ENCODE results near the gene TRMT2A. TPM values are rescaled to one million over a fixed set of nuclear protein-coding genes. Genes with fewer than 3 reads are reported as not detected.

Gene TRMT2A
- total RNA-seq, 6 donors from 2014 or later = 30.3 to 146 (median 61.9) TPM

GRCh38 chr22:20152464-20152890 lies 35.5 kb upstream of the TRMT2A start:
- peaks cover 0 to 9% (median 5%) of the 10 kb centered on the region in 4 donors for H3K4me1 ChIP-seq
- no peaks in the 10 kb centered on the region for H3K9me3 ChIP-seq
- H3K36me3 ChIP-seq = no peaks in the 10 kb centered on the region
- peak in 1 of 2 donors; percentile 69 for DNase-seq
- H3K4me3 ChIP-seq = no peak overlapping the region
- WGBS, 2 donors = 80 to 86% methylated on average over 1 to 12 of the region's 14 CpGs
- TF ChIP-seq EP300 (IDR thresholded peaks at IDR 0.05) = no peak
- TF ChIP-seq POLR2A (IDR thresholded peaks at IDR 0.05) = no peak
- TF ChIP-seq CTCF (IDR thresholded peaks at IDR 0.05) = no peak
- no peak for TF ChIP-seq POLR2AphosphoS5 (IDR thresholded peaks at IDR 0.05)
- ATAC-seq (ENCODE audit: low FRiP score in 2 of 2) = no peak
- H3K27ac ChIP-seq = no peak overlapping the region
- peaks cover 0 to 6% (median 0%) of the 10 kb centered on the region in 4 donors for H3K27me3 ChIP-seq

DNA sequence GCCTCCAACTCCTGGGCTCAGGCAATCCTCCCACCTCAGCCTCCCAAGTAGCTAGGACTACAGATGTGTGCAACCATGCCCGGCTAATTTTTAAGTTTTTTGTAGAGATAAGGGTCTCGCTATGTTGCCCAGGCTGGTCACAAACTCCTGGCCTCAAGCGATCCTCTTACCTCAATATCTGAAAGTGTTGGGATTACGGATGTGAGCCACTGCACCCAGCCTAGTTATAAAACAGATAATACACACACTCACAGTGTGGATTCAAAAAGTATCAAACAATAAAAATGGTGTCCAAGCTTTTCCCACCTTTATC lies 34.2 kb upstream of the TRMT2A start:
- peaks cover 0 to 9% (median 4%) of the 10 kb centered on the region in 4 donors for H3K4me1 ChIP-seq
- H3K36me3 ChIP-seq = no peaks in the 10 kb centered on the region
- no peaks in the 10 kb centered on the region for H3K9me3 ChIP-seq
- no peak for TF ChIP-seq POLR2AphosphoS5 (IDR thresholded peaks at IDR 0.05)
- TF ChIP-seq CTCF (IDR thresholded peaks at IDR 0.05) = no peak
- no peak for TF ChIP-seq POLR2A (IDR thresholded peaks at IDR 0.05)
- TF ChIP-seq EP300 (IDR thresholded peaks at IDR 0.05) = no peak
- DNase-seq (no peak), ATAC-seq (ENCODE audit: low FRiP score in 2 of 2) (no peak)
- 87 to 95% methylated on average over 4 of the region's 4 CpGs for WGBS, 2 donors
- no peak overlapping the region for H3K27ac ChIP-seq
- peaks cover 0 to 6% (median 0%) of the 10 kb centered on the region in 4 donors for H3K27me3 ChIP-seq
- no peak overlapping the region for H3K4me3 ChIP-seq

DNA sequence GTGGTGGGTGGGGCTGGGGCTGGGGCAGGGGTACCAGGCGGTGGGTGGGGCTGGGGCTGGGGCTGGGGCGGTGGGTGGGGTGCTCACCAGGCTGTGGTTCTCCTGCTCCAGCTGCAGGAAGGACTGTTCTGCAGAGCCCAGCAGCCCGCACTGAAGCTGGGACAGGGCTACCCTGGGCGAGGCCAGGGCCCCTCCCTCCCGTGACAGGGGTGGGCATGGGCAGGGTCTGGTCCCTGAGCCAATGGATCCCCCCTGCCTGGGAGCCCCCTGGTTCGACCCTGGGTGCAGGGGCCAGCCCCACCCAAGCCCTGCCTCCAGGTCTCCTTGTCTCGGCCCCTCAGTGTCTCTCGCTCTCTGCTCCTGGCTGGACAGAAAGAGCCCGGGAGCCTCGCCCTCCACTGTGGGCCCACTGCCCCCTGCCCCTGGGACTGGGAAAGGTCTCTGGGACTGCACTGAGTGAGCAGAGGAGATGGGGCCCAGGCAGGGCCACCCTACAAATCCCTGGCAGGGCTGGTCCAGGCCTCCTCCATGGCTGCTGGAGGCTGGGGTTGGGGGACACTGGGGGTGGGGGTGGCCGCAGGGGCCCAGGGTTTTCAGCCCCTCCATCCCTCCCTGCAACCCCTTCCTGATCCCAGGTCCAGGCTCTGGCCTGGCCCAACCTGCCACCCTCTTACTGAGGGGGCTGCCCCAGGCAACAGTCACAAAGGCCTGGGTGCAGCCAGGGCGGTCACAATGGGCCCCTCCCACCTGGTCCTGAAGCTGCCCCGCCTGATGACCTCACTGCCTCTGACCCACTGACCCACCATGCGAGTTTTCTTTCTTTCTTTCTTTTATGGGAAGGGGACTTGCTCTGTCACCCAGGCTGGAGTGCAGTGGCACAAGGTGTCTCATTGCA lies 33.6 kb upstream of the TRMT2A start, which contains the start of gene CCDC188:
Gene CCDC188, minus strand, starts transcription at position 675 of the 895 bp plus-strand sequence. Its CDS starts 69 bp downstream, at position 606.
- peaks cover 0 to 6% (median 0%) of the 10 kb centered on the region in 4 donors for H3K27me3 ChIP-seq
- H3K4me1 ChIP-seq = peaks cover 0 to 9% (median 3%) of the 10 kb centered on the region in 4 donors
- H3K9me3 ChIP-seq = no peaks in the 10 kb centered on the region
- no peak for ATAC-seq (ENCODE audit: low FRiP score in 2 of 2)
- no peak within 1 kb of the TSS for H3K4me3 ChIP-seq
- peak in 1 of 2 donors; percentile 62 for DNase-seq
- 72 to 88% methylated on average over 3 to 10 of the region's 14 CpGs for WGBS, 2 donors
- peaks cover 0 to 5% (median 1%) of the 10 kb centered on the region in 4 donors for H3K36me3 ChIP-seq
- H3K27ac ChIP-seq = no peak within 1 kb of the TSS
- TF ChIP-seq CTCF (IDR thresholded peaks at IDR 0.05) (no peak), EP300 (IDR thresholded peaks at IDR 0.05) (no peak), POLR2A (IDR thresholded peaks at IDR 0.05) (no peak), POLR2AphosphoS5 (IDR thresholded peaks at IDR 0.05) (no peak)

GRCh38 chr22:20149257-20150250 lies 32.5 kb upstream of the TRMT2A start:
- no peaks in the 10 kb centered on the region for H3K9me3 ChIP-seq
- ATAC-seq (ENCODE audit: low FRiP score in 2 of 2) = no peak
- DNase-seq = peak in 1 of 2 donors; percentile 82
- H3K4me3 ChIP-seq = no peak overlapping the region
- WGBS, 2 donors = 55 to 70% methylated on average over 20 of the region's 32 CpGs
- no peak overlapping the region for H3K27ac ChIP-seq
- H3K4me1 ChIP-seq = no peaks in the 10 kb centered on the region
- TF ChIP-seq POLR2A (IDR thresholded peaks at IDR 0.05) (no peak), EP300 (IDR thresholded peaks at IDR 0.05) (no peak), POLR2AphosphoS5 (IDR thresholded peaks at IDR 0.05) (no peak), CTCF (IDR thresholded peaks at IDR 0.05) (no peak)
- H3K36me3 ChIP-seq = peaks cover 0 to 11% (median 3%) of the 10 kb centered on the region in 4 donors
- no peaks in the 10 kb centered on the region for H3K27me3 ChIP-seq
